Globus pallidus (tissue), 1 donor: ENCODE measurements around the gene TPO.
"Not testable (repeated sequence)": the region's sequence is repeated elsewhere in the genome, so short reads cannot be mapped to it uniquely, and the experiment has no call there.

ENCODE experiments used
- DNase-seq: peaks from one replicate; pipeline ENCODE4 v3.0.0-alpha.2; 2015; ENCODE audit warnings: low spot score

TPO gene

DNA sequence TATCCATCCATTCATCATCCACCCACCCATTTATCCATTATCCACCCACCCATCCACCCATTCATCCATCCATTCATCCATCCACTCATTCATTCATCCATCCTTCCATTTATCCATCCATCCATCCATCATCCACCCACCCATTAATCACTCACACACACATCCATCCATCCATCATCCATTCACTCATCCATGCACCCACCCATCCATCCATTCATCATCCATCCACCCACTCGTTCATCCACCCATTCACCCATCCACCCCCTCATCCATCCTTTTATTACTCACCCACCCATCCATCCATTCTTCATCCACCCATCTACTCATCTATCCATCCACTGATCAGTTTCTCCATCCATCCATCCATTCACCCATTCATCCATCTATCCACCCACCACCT lies 8.1 kb upstream of the TPO start:
- DNase-seq: no peak

DNA sequence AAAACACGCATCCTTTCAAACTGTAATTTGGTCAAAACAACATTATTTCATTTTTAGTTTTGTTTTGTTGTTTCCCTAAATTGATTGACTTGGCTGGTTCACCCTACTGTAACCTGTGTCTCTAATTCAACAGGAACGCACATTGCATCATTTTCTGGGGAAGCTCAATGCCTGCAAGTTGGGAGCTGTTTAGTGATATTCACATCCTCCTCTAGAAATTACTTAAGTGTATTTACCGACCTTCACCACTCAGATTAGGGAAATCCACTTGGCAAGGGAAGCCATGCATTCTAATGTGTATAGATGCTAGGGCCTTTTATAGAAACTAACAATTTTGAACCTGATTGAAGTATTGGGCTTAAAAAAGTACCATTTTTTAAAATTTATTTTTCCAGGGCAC lies 7.3 kb upstream of the TPO start:
- DNase-seq: no peak

- no peak for DNase-seq
Measured at GRCh38 chr2:1406434-1406833, 6.8 kb upstream of the TPO start.

DNA sequence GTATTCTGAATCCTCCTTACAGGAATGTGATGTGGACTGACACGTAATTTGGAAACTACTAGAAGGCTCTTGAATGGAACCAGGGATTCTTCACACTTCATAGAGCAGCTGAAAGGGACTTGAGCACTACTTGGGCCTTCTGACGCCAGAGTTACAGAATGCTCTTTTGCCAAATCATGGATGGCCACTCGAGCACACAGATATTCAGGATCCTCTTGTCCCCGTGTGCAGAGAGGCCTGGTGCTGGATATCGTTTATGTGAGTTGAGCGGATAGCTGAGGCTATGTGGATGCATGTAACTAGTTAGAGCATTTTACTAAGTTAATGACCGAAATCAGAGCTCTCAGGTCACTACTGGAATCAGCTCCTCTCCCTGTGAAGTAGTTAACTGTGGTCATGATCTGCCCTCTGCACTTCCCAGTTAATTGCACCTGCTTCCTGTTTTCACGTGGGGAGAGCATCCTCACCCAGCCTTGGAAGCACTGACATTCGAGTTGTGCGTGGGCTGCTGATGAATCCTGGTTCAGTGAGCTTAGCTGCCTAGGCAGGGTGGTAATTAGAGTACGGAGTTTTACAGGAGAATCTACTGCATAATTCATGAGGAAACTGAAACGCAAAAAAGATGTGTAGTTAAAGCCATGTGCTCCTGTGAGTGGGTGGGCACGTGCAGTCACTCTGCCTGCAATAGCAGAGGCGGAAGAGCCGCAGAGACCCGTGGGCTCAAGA lies 5.2 kb upstream of the TPO start:
- no peak for DNase-seq

DNA sequence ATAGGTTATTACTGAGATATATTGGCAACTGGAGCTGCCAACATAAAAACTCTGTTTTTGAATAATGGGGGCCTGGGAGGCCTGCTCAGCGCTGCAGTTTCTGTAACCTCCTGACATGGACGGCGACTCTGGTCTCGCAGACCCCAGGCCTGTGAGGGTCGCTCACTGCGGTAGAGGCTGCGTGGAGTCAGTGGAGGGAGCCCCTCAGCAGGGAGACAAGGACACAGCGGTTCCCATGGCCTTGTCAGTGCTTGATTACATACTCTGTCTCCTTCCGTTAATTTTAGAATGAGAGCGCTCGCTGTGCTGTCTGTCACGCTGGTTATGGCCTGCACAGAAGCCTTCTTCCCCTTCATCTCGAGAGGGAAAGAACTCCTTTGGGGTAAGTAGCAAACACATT lies 858 bp downstream of the TPO start:
- no peak for DNase-seq

DNA sequence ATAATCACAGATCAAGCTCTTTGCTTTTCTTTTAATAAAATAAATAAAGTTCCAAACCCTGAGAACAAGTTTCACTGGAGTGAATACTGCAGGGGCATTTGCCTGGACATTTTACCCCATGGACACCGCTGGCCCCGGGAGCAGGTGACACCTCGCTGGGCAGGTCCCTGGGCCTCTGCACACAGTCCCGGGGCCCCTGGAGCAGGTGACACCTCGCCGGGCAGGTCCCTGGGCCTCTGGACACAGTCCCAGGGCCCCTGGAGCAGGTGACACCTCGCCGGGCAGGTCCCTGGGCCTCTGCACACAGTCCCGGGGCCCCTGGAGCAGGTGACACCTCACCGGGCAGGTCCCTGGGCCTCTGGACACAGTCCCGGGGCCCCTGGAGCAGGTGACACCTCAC lies 1.6 kb downstream of the TPO start:
- not testable (repeated sequence) for DNase-seq

- DNase-seq: no peak
Measured at GRCh38 chr2:1415501-1415900, 2.2 kb downstream of the TPO start.

DNA sequence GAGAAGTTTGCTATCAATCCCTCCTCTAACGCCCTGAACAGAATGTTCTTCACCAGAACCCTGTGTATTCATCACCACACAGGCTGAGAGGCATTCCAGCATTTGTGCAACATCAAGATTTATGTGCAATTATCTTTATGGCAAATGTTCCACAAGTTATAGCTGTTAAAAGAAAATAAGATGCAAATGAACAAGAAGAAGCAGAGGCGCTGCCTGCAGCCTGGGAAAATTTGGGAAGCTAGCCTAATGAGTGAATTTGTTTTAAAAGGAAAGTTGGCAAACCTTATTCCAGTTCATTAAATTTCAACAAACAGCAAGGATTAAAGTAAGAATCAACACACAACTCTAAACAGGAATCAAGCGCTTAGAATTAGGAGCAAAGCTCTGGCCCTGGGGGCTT lies 5.3 kb downstream of the TPO start:
- DNase-seq: no peak

- DNase-seq: no peak
Measured at GRCh38 chr2:1420746-1421480, 7.7 kb downstream of the TPO start.

- no peak for DNase-seq
Measured at GRCh38 chr2:1421731-1422130, 8.5 kb downstream of the TPO start.

DNA sequence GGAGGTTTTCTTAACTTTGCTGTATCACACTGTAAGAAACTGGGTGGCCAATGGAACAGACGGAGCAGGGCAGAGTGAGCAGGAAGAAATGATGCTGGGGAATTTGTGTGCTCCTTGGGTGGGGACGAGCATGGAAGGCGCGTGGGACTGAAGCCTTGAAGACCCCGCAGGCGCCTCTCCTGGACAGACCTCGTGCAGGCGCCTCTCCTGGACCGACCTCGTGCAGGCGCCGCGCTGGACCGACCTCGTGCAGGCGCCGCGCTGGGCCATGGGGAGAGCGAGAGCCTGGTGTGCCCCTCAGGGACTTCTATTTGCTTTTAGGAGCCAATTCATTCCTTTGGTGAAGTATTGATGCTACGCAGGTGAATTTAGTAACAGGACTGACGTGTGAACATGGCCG lies 8.9 kb downstream of the TPO start:
- no peak for DNase-seq

DNA sequence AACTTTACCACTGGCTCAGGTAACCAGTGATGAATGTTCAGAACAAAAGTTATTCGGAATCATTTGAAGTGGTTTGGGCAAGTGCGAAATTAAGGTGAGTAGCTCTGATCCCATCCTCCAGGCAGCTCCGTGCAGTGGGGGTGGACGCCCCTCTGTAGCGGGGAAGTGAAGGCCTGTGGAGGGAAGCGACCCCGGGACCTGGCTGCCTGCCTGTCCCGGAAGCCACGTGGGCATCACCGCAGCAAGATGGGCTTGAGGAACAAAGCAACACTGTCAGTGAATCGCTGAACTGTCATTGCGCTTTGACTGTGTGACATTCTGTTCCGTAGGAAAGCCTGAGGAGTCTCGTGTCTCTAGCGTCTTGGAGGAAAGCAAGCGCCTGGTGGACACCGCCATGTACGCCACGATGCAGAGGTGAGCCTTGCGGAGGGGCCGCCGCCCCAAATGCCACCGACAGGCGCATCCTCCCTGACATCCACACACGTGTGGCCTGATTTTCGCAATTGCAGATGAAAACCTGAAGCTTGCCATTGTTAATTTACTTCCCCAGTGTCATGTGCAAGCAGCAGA lies 9.5 kb downstream of the TPO start:
- no peak for DNase-seq

- DNase-seq: no peak
Measured at GRCh38 chr2:1427086-1427485, 13.8 kb downstream of the TPO start.

DNA sequence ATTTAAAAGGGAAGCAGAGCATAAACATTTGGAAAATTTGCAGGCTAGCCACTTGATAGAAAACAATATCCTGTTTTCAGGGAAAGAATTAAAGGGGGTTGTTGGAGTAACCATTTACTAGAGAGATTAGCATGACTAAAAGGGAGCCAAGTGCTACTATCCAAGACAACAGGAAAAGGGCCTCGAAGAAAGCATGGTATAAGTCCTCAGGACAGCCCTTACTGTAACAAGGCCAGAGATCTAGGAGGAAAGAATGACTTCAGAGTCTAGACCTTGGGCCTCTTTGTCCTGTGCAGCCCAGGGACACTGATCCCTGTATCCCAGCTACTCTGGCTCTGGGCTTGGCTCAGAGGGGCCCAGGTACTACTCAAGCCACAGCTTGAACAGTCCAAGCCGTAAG lies 16.6 kb downstream of the TPO start:
- no peak for DNase-seq

DNA sequence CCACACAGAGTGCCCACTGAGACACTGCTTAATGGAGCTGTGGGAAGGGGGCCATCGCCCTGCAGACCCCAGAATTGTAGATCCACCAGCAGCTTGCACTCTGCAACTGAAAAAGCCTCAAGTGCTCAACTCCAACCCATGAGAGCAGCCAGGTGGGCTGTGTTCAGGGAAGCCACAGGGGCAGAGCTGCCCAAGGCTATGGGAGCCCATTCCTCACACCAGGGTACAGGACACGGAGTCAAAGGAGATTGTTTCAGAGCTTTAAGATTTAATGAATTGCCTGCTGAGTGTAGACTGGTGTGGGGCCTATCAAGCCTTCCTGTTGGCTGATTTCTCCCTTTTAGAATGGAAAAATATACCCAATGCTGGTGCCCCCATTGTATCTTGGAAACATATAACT lies 17.2 kb downstream of the TPO start:
- no peak for DNase-seq

GRCh38 chr2:1431886-1432400 lies 18.7 kb downstream of the TPO start:
- no peak for DNase-seq

GRCh38 chr2:1432726-1433125 lies 19.5 kb downstream of the TPO start:
- DNase-seq: no peak

- no peak for DNase-seq
Measured at GRCh38 chr2:1436369-1436768, 23.1 kb downstream of the TPO start.

- DNase-seq: no peak
Measured at GRCh38 chr2:1437101-1437500, 23.8 kb downstream of the TPO start.

DNA sequence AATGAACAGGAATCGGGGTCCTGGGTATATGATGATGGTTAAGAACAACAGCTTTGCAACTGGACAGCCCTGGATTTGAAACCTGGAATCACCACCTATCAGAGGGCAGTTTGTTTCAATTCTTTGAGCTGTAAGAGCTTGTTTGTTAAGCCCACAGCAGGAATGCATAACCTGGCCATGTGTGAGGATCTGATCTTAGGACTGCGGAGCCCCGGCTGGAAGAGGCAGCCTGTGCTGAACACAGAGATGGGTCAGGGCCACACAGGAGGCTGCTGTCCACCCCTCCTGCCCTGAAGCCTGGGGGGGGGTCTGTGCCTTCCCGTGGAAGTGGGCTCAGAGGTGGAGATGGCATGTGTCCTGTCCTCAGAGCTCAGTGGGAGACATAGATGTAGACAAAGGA lies 24.3 kb downstream of the TPO start:
- DNase-seq: no peak

GRCh38 chr2:1438972-1439371 lies 25.7 kb downstream of the TPO start:
- no peak for DNase-seq

DNA sequence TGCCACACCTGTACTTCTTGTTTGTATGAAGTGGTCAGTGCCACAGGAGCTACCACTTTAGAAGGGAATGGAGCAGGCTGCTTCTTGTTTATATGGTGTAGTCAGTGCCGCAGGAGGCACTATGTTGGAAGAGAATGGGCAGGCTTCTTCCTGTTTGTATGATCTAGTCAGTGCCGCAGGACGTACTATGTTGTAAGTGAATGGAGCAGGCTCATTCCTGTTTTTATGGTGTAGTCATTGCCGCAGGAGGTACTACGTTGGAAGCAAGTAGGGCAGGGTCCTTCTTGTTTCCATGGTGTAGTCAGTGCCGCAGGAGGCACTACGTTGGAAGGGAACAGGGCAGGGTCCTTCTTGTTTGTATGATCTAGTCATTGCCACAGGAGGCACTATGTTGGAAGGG lies 27.3 kb downstream of the TPO start:
- no peak for DNase-seq

- no peak for DNase-seq
Measured at GRCh38 chr2:1446301-1446700, 33.0 kb downstream of the TPO start.
